Kidney epithelial cell (primary cell): Measurements from ENCODE around the gene SERTM1. TPM values are rescaled to one million over a fixed set of nuclear protein-coding genes. Genes with fewer than 3 reads are reported as not detected.

Experiments used
- DNase-seq: peaks from one replicate; pipeline ENCODE4 v3.0.0-alpha.2; 2010; ENCODE audit warnings: low read depth
- H3K27me3 ChIP-seq: 2 replicates; pipeline ENCODE4 v1.6.0; 2011; ENCODE audit warnings: low read length; ENCODE audit not compliant: control insufficient read depth, insufficient read depth
- H3K36me3 ChIP-seq: 2 replicates; pipeline ENCODE4 v1.5.1; 2011; ENCODE audit warnings: low read length; ENCODE audit not compliant: control insufficient read depth, insufficient read depth
- H3K4me3 ChIP-seq: 2 replicates; pipeline ENCODE4 v1.5.1; 2011; ENCODE audit warnings: low read depth, mild to moderate bottlenecking, control low read depth, low read length
- CTCF ChIP-seq: IDR thresholded peaks from 2 replicates; pipeline ENCODE4 v1.5.1; 2011; ENCODE audit warnings: mild to moderate bottlenecking, moderate library complexity, low read length, control low read depth, inconsistent platforms; ENCODE audit not compliant: insufficient read depth, poor library complexity, severe bottlenecking
- total RNA-seq: library from RNA; depleted of rRNA; stranded (reverse); fragments of >200 nt; gene quantifications from 2 replicates; pipeline ENCODE4 v1.2.3, GENCODE V29; 2015

SERTM1 gene
- total RNA-seq = not detected in 2 replicates

DNA sequence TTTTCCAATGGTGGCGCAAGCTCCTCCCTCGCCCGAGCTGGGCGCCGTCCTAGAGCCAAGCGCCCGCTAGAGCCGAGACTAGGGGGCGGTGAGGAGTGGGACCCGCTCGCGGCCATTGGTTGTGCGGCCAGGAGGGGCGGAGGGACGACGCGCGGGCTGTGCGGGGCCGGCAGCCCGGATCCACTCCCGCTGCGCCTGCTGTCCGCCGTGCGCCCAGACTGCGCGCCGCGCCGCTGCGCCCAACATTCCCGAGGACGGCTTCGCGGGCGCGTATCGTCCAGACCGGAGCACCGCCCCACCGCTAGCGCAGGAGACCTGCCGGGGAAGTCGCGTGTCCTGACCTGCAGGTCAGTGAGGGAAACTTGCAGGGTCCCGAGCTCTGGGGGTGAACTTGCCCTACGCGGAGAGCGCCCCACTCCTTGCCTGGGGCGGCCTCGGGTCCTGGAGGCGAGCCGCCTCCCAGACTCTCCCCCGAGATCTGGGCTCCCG, at the start of gene SERTM1:
TSS of gene SERTM1 (plus strand) at position 183 of the 489 bp plus-strand sequence. CDS start 21,059 bp downstream, outside the sequence.
- DNase-seq = no peak

GRCh38 chr13:36628377-36629056, 45.3 kb upstream of the SERTM1 start:
- no peaks in the 10 kb centered on the region for H3K36me3 ChIP-seq
- H3K4me3 ChIP-seq = no peak overlapping the region
- no peak for DNase-seq
- TF ChIP-seq CTCF = no peak
- no peaks in the 10 kb centered on the region for H3K27me3 ChIP-seq

More for the DNA sequence above, at the start of gene SERTM1:
- TF ChIP-seq CTCF = no peak
- H3K27me3 ChIP-seq = peaks cover 32% of the 10 kb centered on the region
- peak within 1 kb of the TSS; percentile 36 for H3K4me3 ChIP-seq
- no peaks in the 10 kb centered on the region for H3K36me3 ChIP-seq

GRCh38 chr13:36629057-36629385, 44.8 kb upstream of the SERTM1 start:
- H3K4me3 ChIP-seq = no peak overlapping the region
- no peak for DNase-seq
- no peak for TF ChIP-seq CTCF
- no peaks in the 10 kb centered on the region for H3K36me3 ChIP-seq
- H3K27me3 ChIP-seq = no peaks in the 10 kb centered on the region

- no peak for TF ChIP-seq CTCF
- Histone ChIP-seq H3K36me3 (no peaks in the 10 kb centered on the region), H3K4me3 (no peak overlapping the region), H3K27me3 (no peaks in the 10 kb centered on the region)
- DNase-seq = no peak
Measured at GRCh38 chr13:36630181-36630803, 43.5 kb upstream of the SERTM1 start.

DNA sequence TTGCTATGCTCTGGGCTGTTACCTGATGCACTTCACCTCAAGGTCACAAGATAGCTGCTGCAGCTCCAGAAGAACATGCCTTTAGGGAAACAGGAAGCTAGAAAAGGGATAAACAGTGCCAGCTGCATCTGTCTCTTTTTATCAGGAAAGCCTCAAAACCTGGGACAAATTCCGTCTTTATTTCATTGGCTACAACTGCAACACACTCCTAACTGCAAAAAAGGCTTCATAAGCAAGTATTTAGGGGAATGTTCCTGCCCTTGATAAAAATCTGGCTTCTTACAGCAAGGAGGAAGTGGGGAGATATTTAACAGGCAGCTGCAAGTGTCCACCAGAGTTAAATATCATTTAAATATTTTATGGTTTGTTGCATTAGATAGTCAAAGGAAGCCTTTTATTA, 34.2 kb upstream of the SERTM1 start:
- Histone ChIP-seq H3K4me3 (no peak overlapping the region), H3K36me3 (no peaks in the 10 kb centered on the region), H3K27me3 (no peaks in the 10 kb centered on the region)
- no peak for TF ChIP-seq CTCF
- no peak for DNase-seq
